Mammary epithelial cell (primary cell): ENCODE data around the gene SYNRG.

Source experiments
- EZH2 ChIP-seq: IDR thresholded peaks from 2 replicates; pipeline ENCODE4 v1.6.1; 2012; ENCODE audit warnings: low read length, inconsistent platforms, borderline replicate concordance
- TF ChIP-seq, protein P1 (sequence below), 2 donors: IDR thresholded peaks in 1 of 2; conservative IDR thresholded peaks in 1 of 2; 2 replicates each; pipeline ENCODE4 v1.5.1; 2011 to 2012; ENCODE audit warnings: inconsistent platforms in 2 of 2, low read length in 2 of 2, mild to moderate bottlenecking in 2 of 2, control low read depth in 1 of 2, low read depth in 1 of 2; ENCODE audit not compliant: insufficient read depth in 1 of 2; ENCODE audit errors: extremely low read depth in 1 of 2

DNA sequence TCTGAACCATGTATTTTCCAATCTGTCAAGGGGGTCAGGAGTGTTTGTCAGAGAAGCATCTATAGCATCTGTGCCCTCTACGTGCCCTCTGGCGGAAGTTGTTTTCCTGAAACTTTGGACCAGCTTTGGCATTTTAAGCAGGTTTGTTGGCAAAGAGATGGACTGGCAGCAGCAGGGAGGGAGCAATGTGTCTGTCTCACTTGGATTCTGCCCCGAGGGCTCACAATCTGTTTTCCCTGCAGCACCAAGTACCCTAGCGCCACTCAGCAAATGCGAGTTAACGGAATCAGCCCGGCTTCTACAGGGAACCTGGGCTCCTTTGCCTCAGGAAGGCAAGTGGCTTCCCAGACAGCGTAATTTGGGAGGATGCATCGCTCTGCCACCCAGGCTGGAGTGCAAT is 102.1 kb downstream of the SYNRG start:
- TF ChIP-seq, protein P1, sequence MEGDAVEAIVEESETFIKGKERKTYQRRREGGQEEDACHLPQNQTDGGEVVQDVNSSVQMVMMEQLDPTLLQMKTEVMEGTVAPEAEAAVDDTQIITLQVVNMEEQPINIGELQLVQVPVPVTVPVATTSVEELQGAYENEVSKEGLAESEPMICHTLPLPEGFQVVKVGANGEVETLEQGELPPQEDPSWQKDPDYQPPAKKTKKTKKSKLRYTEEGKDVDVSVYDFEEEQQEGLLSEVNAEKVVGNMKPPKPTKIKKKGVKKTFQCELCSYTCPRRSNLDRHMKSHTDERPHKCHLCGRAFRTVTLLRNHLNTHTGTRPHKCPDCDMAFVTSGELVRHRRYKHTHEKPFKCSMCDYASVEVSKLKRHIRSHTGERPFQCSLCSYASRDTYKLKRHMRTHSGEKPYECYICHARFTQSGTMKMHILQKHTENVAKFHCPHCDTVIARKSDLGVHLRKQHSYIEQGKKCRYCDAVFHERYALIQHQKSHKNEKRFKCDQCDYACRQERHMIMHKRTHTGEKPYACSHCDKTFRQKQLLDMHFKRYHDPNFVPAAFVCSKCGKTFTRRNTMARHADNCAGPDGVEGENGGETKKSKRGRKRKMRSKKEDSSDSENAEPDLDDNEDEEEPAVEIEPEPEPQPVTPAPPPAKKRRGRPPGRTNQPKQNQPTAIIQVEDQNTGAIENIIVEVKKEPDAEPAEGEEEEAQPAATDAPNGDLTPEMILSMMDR (conservative IDR thresholded peaks at IDR 0.05 in 1 of 2, IDR thresholded peaks at IDR 0.05 in 1 of 2; ENCODE audit: extremely low read depth in 1 of 2, insufficient read depth in 1 of 2, low read depth in 1 of 2, low read length in 2 of 2): no peak
- TF ChIP-seq EZH2: no peak
